Measurements from ENCODE around the gene KDM2A.

DNA sequence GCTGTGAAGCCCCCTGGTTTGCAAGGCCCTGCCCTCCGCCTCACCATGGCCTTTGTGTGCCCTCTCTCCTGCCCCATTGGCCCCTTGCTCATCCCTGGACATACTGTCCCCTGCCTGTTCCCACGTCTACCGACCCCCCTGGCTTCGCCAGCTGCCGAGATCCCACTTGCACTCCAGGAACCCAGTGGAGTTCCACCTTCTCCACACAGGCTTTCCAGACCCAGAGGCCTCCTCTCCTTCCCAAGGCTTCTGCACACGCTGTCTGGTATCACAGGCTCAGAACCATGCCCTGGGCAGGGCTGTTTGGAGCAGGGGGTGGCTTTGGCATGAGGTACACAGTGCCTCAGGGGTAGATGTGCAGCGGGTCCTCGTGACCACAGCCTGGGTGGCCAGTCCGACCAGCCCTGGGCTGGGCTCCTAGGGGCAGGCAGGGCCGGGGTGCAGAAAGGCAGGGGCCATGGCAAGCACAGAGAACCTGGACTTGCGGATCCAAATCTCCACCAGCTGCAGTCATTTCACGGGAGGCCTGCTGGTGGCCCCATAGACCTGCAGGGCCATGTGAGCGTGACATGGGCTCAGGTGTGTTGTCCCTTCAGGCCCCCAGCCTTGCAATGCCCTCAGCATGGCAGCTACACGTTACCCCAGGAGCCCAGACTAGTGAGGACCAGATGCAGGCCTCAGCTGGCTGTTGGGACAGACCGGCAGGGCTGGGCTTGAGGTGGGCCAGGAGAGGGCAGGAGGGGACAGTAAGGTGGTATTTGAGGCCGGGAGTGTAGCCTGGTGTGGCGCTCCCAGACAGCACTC is 156.7 kb downstream of the KDM2A start:
- TF ChIP-seq, protein P1, sequence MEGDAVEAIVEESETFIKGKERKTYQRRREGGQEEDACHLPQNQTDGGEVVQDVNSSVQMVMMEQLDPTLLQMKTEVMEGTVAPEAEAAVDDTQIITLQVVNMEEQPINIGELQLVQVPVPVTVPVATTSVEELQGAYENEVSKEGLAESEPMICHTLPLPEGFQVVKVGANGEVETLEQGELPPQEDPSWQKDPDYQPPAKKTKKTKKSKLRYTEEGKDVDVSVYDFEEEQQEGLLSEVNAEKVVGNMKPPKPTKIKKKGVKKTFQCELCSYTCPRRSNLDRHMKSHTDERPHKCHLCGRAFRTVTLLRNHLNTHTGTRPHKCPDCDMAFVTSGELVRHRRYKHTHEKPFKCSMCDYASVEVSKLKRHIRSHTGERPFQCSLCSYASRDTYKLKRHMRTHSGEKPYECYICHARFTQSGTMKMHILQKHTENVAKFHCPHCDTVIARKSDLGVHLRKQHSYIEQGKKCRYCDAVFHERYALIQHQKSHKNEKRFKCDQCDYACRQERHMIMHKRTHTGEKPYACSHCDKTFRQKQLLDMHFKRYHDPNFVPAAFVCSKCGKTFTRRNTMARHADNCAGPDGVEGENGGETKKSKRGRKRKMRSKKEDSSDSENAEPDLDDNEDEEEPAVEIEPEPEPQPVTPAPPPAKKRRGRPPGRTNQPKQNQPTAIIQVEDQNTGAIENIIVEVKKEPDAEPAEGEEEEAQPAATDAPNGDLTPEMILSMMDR (IDR thresholded peaks at IDR 0.05), result no peak
- no peak for TF ChIP-seq EZH2 (IDR thresholded peaks at IDR 0.05; ENCODE audit: borderline replicate concordance, insufficient read depth, low read depth, low read length, poor library complexity, severe bottlenecking)

Measured in B cell (primary cell).